NCI-H2107 treated with DMSO at 0.1 percent for 48 hours (cell line): ENCODE measurements around the gene DHX35.

ENCODE experiments used
- DNase-seq: peaks from one replicate; lab custom pipeline; 2025; ENCODE audit not compliant: unreplicated experiment; lab: John Stamatoyannopoulos, UW

Gene DHX35, protein sequence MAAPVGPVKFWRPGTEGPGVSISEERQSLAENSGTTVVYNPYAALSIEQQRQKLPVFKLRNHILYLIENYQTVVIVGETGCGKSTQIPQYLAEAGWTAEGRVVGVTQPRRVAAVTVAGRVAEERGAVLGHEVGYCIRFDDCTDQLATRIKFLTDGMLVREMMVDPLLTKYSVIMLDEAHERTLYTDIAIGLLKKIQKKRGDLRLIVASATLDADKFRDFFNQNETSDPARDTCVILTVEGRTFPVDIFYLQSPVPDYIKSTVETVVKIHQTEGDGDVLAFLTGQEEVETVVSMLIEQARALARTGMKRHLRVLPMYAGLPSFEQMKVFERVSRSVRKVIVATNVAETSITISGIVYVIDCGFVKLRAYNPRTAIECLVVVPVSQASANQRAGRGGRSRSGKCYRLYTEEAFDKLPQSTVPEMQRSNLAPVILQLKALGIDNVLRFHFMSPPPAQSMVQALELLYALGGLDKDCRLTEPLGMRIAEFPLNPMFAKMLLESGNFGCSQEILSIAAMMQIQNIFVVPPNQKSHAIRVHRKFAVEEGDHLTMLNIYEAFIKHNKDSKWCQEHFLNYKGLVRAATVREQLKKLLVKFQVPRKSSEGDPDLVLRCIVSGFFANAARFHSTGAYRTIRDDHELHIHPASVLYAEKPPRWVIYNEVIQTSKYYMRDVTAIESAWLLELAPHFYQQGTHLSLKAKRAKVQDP

DNA sequence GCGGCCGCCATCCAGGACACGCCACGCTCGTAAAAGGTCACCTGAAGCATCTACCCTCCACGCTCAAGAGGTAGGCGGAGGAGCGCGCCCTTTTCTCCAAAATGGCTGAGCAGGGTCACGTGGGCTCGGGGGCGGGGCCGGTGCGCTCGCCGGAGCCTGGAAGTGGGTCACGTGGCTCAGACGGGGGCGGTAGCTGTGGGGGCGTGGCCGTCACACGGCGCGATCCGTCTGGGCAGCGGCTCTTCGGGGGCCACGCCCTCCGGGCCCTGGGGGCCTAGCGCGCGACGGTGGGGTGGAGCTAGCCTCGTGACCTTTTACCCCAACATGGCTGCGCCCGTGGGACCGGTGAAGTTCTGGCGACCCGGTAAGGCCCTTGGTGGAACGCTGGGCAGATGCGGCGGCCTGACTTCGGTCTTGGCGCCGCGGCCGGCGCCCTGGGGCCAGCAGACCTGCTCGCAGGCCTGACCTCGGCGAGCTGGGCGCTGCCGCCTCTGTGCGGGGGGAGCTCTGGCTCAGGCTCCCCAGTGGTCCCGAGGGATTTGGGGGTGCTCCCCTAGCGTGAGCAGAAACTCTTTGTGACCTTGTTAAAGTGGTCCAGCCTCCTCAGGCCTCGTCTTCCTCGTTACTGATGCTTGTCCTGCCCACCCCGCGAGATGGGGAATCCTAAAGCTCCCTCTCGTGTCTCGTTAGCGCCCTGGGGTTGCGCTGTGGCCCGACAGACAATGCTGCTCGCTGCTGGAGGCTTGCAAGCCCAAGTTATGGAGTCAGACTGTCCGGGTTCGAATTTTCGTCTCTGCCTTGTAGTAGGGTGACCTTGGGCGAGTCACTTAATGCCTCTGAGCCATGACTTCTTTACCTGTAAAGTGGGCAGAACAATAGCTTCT is at the start of gene DHX35:
DHX35 (plus strand) TSS at position 301 of the 884 bp plus-strand sequence; CDS start at position 325, 24 bp downstream.
- peak; percentile 67 for DNase-seq

DNA sequence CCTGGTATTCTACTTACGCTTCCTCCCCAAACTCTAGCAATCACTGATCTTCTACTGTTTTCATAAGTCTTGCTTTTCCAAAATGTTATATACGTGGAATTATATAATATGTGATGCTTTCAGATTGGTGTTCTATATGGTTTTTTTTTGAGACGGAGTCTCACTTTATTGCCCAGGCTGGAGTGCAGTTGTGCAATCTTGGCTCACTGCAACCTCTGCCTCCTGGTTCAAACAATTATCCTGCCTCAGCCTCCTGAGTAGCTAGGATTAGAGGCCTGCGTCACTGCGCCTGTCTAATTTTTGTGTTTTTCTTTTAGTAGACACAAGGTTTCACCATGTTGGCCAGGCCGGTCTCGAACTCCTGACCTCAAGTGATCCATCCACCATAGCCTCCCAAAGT is 46.8 kb upstream of the DHX35 start:
- DNase-seq: no peak

DNA sequence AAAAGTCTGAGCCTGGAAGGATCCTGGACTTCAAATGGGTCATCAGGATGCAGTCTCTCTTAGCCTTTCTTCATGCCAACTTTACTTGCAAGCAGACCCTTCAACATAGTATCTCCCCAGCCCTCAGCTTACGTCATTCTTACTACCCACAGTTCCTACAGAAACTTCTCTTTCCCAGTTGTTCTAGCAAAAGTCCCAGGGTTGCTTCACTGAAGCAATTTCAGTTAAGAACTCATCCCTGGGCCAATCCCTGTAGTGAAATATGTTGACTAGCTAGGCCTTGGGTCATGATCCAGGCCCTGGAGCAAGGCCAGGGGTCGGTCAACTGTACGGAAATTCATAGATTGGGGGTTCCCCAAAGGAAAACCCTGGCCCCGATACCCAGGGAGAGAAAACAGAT is 44.5 kb upstream of the DHX35 start:
- DNase-seq: no peak

DNA sequence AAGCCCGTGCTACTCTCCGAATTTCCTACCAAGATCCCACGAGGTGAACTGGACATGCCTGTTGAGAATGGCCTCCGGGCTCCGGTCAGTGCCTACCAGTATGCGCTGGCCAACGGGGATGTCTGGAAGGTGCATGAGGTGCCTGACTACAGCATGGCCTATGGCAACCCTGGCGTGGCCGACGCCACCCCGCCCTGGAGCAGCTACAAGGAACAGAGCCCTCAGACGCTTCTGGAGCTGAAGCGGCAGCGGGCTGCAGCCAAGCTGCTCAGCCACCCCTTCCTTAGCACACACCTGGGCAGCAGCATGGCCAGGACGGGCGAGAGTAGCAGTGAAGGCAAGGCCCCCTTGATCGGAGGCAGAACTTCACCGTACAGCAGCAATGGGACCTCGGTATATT is 44.0 kb upstream of the DHX35 start:
- no peak for DNase-seq

DNA sequence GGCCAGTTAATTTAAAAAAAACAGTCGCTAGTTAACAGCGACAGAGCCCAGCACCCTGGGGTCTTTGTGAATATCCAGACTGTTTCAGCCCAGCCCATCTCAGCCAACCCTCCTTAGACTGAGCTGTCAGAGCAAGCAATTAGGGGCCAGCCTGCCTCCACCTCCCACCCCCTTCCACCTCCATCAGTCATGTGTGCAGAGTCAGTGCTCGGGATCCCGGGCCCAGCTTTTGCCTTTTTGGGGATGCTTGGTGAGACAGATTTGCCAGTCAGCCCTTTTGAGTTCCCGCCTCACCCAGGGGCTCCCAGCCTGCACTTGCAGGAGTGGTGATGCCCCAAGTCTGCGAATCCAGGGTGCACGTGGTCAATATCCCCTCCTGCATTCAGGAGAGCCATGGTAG is 42.5 kb upstream of the DHX35 start:
- DNase-seq: no peak

DNA sequence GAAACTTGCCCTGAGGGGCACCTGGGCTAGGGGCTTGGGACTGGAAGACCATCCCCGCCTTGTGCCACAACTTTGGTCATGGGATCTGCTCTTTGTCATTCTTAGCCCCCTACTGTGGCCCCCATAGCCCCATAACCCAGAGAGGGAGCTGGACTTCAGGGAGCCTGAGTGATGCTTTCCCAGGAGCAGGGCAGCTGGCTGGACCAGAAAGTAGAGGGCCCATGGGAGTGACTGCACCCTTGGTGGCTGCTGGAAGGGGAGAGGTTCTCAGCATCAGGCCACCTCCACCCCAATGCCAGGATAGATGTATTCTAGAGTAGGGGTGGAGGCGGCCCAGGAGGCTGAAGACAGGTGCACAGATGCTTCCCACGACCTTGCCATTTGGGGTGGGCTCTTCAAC is 41.7 kb upstream of the DHX35 start:
- DNase-seq: no peak

DNA sequence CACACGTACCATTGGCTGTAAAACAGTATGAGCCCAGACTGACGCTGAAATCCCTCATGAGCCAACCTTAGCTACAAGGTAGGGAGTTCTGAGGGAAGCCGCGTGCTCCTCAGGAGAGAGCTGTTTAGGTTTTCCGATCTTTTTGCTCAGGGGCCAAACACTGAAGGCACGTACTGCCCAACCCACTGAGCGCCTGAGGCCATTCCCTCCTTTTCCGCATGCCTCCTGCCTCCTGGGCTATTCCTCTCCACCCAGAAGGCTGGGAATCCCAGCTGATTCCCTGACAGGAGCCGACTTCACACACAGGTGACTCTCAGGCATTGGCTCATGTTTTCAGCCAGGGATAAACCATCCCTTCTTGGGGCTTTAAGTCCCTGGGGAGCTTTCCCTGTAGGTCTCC is 41.3 kb upstream of the DHX35 start:
- DNase-seq: no peak

DNA sequence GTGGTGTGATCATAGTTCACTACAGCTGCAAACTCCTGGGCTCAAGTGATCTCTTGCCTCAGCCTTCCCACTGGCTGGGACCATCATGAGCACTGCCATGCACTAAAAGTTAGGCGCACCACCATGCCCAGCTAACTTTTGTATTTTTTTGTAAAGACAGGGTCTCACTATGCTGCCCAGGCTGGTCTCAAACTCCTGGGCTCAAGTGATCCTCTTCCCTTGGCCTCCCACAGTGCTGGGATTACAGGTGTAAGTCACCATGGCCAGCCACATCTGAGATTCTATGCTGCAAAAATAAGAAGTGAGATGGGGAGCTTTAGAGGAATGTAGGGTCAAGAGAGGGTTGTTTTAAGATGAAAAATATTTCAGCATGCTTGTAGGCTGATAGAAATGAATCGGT is 37.4 kb upstream of the DHX35 start:
- DNase-seq: no peak

DNA sequence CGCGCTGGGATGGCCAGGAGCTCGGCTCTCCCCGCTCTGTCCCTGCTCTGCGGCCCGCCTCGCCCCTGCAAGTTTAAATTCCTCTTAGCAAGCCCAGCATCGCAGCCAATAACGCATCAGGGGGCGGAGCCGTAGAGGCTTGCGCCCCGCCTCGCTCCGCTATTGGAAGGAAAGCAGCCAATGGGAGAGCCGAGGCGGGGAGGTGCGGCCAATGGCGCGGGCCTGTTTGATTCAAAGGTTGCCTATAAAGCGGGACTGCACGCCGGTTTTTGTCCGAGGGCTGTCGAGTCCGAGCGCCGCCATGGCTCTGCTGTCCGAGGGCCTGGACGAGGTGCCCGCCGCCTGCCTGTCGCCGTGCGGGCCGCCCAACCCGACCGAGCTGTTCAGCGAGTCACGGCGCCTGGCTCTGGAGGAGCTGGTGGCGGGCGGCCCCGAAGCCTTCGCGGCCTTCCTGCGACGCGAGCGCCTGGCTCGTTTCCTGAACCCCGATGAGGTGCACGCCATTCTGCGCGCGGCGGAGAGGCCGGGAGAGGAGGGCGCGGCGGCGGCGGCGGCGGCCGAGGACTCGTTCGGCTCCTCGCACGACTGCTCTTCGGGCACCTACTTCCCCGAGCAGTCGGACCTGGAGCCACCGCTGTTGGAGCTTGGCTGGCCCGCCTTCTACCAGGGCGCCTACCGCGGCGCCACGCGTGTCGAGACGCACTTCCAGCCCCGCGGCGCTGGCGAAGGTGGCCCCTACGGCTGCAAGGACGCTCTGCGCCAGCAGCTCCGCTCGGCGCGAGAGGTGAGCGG is 35.8 kb upstream of the DHX35 start, which contains the start of gene FAM83D:
FAM83D (plus strand) TSS at position 276 of the 792 bp plus-strand sequence; CDS start at position 302, 26 bp downstream.
- peak; percentile 89 for DNase-seq

DNA sequence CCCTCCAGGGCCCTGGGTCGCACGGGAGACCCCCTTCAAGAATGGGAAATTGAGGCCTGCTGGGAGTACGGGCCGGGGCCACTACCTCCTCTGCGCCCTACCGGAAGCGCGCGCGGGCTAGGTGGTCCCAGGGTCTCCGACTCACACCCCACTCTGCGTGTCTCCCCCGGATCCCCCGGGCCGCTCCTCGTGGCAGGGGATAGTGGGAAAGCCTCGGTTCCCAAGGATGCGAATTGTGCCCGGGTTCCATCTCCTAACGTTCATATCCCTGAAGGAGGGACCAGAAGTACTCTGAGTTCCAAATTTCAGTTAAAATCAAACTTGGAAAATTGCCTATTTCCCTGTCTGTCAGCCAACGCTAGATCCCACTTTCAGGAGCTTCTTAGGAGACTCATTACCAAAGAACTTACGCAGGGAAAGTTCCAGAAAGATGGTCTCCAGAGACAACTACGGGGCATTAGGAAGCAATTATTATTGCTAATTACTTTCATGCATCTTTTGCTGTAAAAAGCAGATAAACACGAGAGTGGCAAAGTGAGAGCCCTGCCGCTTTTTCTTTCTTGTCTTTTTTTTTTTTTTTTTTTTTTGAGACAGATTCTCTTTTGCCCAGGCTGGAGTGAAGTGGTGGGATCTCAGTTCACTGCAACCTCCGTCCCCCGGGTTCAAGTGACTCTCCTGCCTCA is 35.1 kb upstream of the DHX35 start:
- no peak for DNase-seq

DNA sequence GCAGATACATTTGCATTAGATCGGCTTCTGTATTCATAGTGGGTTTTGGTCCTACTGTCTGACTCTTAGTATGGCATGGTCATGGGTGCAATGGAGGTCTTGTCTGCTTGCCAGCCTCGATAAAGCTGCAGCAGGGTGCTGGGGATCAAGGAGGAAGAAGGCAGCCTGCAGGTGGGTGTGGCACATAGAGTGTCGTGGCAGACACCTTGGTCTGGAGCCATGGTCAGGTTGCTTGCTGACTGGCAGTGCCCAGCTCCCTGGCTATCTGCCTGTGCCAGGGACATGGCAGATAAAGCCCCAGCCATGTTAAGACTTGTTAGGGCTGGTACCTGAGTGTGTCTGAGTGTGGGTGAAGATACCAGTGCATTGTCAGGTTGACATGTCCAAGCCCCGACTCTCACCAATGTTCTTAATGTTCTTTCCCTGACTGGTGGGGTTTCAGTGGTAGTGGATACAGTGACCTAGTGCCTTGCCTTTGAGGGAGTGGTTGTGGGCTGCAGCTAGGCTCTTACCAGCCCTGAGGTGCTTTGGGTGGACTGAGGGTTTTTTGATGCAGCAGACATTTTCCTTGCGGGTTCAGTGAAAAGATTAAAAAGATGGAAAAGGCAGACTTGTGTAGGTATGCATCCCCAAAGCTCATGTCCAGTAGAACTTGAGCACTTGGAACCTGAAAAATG is 34.1 kb upstream of the DHX35 start:
- no peak for DNase-seq

DNA sequence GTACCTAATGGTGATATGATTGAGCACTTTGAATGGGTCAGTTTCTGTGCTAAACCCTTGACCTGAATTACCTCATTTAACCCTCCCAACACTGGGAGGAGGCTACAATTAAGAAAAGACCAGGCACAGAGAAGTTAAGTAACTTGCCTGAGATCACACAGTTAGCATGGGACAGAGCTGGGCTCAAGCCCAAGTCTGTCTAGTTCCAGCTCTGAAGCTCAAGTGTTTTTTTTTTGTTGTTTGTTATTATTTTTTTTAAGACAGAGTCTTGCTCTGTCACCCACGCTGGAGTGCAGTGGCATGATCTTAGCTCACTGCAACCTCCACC is 31.9 kb upstream of the DHX35 start:
- DNase-seq: no peak

DNA sequence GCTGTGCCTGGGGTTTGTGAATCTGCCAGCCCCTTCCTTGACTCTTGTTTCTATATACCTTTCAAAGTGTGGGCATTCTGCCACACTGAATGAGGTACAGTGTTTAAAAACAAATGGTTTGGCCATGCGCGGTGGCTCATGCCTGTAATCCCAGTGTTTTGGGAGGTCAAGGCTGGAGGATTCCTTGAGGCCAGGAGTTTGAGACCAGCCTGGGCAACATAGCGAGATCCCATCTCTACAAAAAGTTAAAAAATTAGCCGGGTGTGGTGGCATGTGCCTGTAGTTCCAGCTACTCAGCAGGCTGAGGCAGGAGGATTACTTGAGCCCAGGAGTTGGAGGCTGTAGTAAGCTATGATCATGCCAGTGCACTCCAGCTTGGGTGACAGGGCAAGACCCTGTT is 30.2 kb upstream of the DHX35 start:
- no peak for DNase-seq

DNA sequence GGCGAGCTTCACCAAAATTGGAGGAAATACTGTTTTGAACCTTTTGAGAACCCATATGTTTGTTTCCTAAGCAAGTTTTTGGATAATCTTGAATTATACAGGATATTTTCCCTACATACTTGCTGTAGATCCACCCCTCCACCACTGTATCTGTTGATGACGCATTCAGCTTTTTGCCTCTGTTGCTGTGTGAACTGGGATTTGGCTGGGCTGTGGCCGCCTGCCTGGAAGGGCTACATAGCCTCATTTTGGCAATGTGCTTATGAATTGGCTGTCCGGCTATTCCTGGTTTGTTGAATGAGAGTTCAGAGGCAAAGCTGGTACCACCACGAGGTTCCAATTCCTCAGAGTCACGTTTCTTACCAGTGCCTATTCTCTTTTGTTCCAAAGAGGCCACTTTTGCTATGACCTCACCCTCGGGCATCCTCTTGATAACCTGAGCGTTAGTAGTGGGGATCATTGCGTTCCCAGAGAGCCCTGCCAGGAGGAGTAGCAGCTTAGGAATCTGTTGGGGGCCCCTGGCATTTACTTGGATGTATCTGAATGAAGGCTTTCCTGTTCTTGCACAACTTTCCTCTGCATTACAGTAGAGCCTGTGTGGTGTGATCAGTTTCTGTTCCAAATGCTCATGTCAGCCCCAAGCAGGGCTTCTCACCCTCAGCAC is 29.6 kb upstream of the DHX35 start:
- DNase-seq: no peak

DNA sequence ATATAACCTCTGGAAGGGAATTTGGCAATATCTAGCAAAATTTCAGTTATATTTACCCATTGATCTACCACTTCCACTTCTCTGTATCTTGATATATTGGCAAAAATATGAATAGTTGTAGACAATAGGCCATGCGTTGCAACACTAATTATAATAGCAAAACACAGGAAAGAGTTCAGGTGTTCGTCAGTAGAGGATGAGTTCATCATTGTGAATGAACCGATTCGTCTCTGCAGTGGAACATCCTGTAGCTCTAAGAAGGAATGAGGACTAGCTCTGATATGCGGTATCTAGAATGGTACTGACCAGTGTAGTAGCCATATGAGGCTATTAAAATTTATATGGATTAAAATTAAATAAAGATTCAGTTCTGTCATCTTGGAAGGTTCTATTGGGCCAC is 27.6 kb upstream of the DHX35 start:
- DNase-seq: no peak

DNA sequence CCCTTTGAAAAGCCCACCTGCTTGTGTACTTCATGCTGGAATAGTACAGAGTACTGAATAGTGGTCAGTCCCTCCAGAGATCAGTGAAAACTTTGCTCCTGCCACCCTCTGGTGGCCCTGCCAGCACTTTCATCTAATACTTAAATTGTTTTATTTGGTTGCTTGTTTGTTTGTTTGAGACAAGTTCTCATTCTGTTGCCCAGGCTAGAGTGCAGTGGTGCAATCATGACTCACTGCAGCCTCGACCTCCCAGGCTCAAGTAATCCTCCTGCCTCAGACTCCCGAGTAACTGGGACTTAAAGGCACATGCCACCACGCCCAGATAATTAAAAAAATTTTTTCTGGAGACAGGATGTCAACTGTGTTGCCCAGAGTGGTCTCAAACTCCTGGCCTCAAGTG is 26.9 kb upstream of the DHX35 start:
- DNase-seq: no peak

DNA sequence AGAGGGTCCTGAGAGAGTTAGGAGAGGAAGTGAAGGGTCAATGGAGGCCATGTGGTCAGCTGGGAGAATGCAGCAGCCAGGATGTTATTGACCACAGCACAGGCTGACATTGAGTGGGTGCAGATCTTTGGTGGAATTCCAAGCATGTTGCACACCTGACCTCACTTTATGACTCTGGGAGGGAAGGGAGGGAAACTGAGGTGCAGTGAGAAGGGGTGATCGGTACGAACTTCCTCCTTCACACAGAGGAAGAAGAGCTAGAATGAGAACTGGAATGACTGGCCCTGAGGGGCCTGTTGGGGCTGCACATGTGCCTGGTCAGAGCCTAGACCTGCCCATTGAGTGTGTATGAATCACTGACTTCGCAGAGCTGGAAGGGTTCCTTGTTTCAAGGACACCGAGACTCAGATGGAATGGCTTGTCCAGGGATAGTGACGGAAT is 26.2 kb upstream of the DHX35 start:
- DNase-seq: no peak

DNA sequence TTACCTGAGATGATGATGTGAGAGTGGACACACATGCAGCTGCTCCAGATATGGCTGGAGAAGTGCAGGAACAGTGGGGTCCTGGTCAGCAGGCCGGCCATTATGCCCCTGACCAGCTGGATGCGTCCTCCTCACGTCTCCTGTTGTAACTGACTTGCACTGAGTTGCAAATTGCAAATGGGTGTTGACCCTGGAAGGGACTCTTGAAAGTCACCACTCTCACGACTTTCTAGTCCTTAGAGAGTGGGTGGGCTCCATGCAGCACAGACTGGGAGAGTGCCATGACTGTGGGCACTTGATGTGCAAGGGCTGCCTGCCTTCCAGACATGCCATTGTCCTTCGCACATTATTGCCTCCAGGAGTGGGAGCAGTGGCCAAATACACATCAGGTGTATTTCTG is 25.1 kb upstream of the DHX35 start:
- no peak for DNase-seq

DNA sequence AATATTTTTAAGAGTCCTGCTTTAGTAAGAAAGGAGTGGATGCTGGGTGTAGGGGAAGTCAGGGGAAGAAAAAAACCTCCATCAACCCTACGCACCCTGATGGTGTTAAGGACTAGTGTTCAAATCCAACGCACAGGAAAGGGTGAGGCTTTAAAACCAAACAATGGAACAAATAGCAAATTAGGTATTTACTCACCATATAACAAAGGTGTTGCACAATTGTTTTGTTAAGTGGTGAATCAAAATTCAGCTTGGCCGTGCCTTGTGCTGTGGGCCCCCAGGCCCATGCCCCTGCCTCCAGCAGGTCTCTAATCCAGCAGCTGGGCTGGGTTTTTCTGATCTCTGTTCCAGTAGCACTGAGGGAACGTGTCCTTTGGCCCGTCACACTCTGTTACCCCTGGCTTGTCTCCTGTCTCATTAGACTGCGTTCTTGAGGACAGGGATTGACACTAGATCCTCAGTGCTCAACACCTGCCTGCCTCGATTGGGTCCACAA is 24.1 kb upstream of the DHX35 start:
- peak; percentile 32 for DNase-seq
